GM21723 (cell line): ENCODE data around the gene EPHB1.
A peak's percentile ranks its signal among the peaks of the same experiment; 100 is the strongest.

ENCODE experiments used
- ATAC-seq: cut with Tn5 transposase; IDR thresholded peaks from one replicate; pipeline ENCODE4 v1.9.1; 2021; ENCODE audit warnings: mild to moderate bottlenecking, moderate library complexity; ENCODE audit not compliant: unreplicated experiment

EPHB1 gene

GRCh38 chr3:134938029-134938525 is 143.0 kb downstream of the EPHB1 start:
- ATAC-seq, result no peak

- ATAC-seq, result no peak
These were observed 144.9 kb downstream of the EPHB1 start for GRCh38 chr3:134939978-134940377.

GRCh38 chr3:134941820-134942219 is 146.8 kb downstream of the EPHB1 start:
- ATAC-seq, result no peak

GRCh38 chr3:134944429-134944828 is 149.4 kb downstream of the EPHB1 start:
- no peak for ATAC-seq

- ATAC-seq, result no peak
These were observed 154.1 kb downstream of the EPHB1 start for GRCh38 chr3:134949150-134949549.

- no peak for ATAC-seq
These were observed 157.3 kb downstream of the EPHB1 start for GRCh38 chr3:134952371-134952770.

GRCh38 chr3:134955874-134956273 is 160.8 kb downstream of the EPHB1 start:
- peak; percentile 22 for ATAC-seq

- ATAC-seq, result peak; percentile 74
These were observed 161.3 kb downstream of the EPHB1 start for GRCh38 chr3:134956395-134956794.

- no peak for ATAC-seq
These were observed 161.8 kb downstream of the EPHB1 start for GRCh38 chr3:134956844-134957243.

- ATAC-seq, result no peak
These were observed 164.5 kb downstream of the EPHB1 start for GRCh38 chr3:134959516-134959915.

- no peak for ATAC-seq
These were observed 169.2 kb downstream of the EPHB1 start for GRCh38 chr3:134964226-134964625.

GRCh38 chr3:134965865-134966481 is 170.9 kb downstream of the EPHB1 start:
- ATAC-seq, result no peak

GRCh38 chr3:134970895-134971294 is 175.8 kb downstream of the EPHB1 start:
- ATAC-seq, result no peak

GRCh38 chr3:134971306-134971705 is 176.2 kb downstream of the EPHB1 start:
- ATAC-seq, result no peak

- ATAC-seq, result peak; percentile 61
These were observed 176.8 kb downstream of the EPHB1 start for GRCh38 chr3:134971907-134972306.

GRCh38 chr3:134972836-134973455 is 177.9 kb downstream of the EPHB1 start:
- ATAC-seq, result no peak

- no peak for ATAC-seq
These were observed 179.6 kb downstream of the EPHB1 start for GRCh38 chr3:134974624-134975023.

- no peak for ATAC-seq
These were observed 181.9 kb downstream of the EPHB1 start for GRCh38 chr3:134976948-134977347.

- peak; percentile 59 for ATAC-seq
These were observed 183.6 kb downstream of the EPHB1 start for GRCh38 chr3:134978658-134979057.

- no peak for ATAC-seq
These were observed 191.0 kb downstream of the EPHB1 start for GRCh38 chr3:134985864-134986715.

- ATAC-seq, result no peak
These were observed 193.6 kb downstream of the EPHB1 start for GRCh38 chr3:134988666-134989065.

GRCh38 chr3:134991003-134991402 is 195.9 kb downstream of the EPHB1 start:
- ATAC-seq, result no peak
